Fibroblast of mammary gland (primary cell): ENCODE measurements around the gene GNG7.

Experiments
- DNase-seq: peaks from one replicate; pipeline ENCODE4 v3.0.0-alpha.2; 2010; ENCODE audit warnings: low read depth
- H3K4me3 ChIP-seq: 2 replicates; pipeline ENCODE4 v1.5.1; 2011; ENCODE audit warnings: low read depth, mild to moderate bottlenecking, low read length, moderate library complexity; ENCODE audit not compliant: control insufficient read depth
- CTCF ChIP-seq: conservative IDR thresholded peaks from 2 replicates; pipeline ENCODE4 v1.5.1; 2011; ENCODE audit warnings: low read depth, low read length, inconsistent platforms; ENCODE audit not compliant: control insufficient read depth, insufficient read depth

The GNG7 gene

GRCh38 chr19:2604747-2605329, 97.7 kb downstream of the GNG7 start:
- no peak overlapping the region for H3K4me3 ChIP-seq
- TF ChIP-seq CTCF = no peak
- no peak for DNase-seq

GRCh38 chr19:2603334-2603733, 99.2 kb downstream of the GNG7 start:
- TF ChIP-seq CTCF = no peak
- peak overlapping the region; percentile 10 for H3K4me3 ChIP-seq
- peak; percentile 52 for DNase-seq

- DNase-seq = peak; percentile 96
- TF ChIP-seq CTCF = no peak
- H3K4me3 ChIP-seq = peak overlapping the region; percentile 15
Measured at GRCh38 chr19:2602391-2603181, 99.9 kb downstream of the GNG7 start.

GRCh38 chr19:2600914-2601870, 101.3 kb downstream of the GNG7 start:
- no peak for DNase-seq
- H3K4me3 ChIP-seq = no peak overlapping the region
- TF ChIP-seq CTCF = no peak

GRCh38 chr19:2594319-2594718, 108.2 kb downstream of the GNG7 start:
- no peak for DNase-seq
- TF ChIP-seq CTCF = no peak
- no peak overlapping the region for H3K4me3 ChIP-seq

- DNase-seq = no peak
- TF ChIP-seq CTCF = no peak
- H3K4me3 ChIP-seq = no peak overlapping the region
Measured at GRCh38 chr19:2592824-2593223, 109.7 kb downstream of the GNG7 start.
